IPS-18c (cell line): Measurements from ENCODE around the gene SOX8.
"Not testable (repeated sequence)": the region's sequence is repeated elsewhere in the genome, so short reads cannot be mapped to it uniquely, and the experiment has no call there.

Source experiments
- H3K4me3 ChIP-seq: 2 replicates; pipeline ENCODE4 v1.7.0; 2013; ENCODE audit warnings: low read depth, mild to moderate bottlenecking, low read length, moderate library complexity; ENCODE audit not compliant: insufficient read depth
- H3K9me3 ChIP-seq: one replicate; pipeline ENCODE4 v1.6.1; 2013; ENCODE audit warnings: mild to moderate bottlenecking, low read length, moderate library complexity; ENCODE audit not compliant: control insufficient read depth, insufficient read depth

The SOX8 gene

DNA sequence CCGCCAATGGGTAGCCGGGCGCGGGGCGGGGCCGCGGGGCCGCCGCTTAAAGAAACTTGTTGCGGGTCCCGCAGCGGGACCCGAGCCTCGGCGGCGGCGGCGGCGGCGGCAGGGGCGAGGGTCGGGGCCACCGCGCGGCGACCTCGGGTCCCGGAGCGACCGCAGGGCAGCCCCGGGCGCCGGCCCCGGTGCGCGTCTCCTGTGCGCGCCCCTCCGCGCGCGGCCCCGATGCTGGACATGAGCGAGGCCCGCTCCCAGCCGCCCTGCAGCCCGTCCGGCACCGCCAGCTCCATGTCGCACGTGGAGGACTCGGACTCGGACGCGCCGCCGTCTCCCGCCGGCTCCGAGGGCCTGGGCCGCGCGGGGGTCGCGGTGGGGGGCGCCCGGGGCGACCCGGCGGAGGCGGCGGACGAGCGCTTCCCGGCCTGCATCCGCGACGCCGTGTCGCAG lies at the start of gene SOX8:
TSS of gene SOX8 (plus strand) at position 76 of the 450 bp plus-strand sequence. CDS start at position 229, 153 bp downstream.
- Histone ChIP-seq H3K4me3 (peak within 1 kb of the TSS; percentile 66), H3K9me3 (peaks cover 2% of the 10 kb centered on the region)

- H3K9me3 ChIP-seq, result peaks cover under 1% of the 10 kb centered on the region
Observed at GRCh38 chr16:932831-933330, 48.7 kb upstream of the SOX8 start.

DNA sequence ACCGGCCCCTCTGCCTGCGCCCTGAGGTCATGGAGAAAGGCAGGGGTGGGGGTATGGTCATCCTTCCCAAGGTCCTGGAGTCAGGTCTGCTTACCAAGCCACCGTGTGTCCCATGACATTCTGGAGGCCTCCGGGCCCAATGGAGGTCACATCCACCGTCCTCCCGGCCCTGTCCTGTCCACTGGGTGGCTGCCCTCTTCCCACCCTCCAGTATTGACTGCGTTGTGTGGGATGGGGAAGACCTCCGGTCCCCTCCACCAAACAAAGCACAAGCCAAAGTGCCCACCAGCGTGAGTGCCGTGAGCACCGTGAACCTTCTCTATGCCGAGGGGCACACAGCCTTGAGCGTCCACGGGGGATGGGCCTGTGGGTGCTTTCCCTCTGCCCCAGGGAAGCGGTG lies 48.0 kb upstream of the SOX8 start:
- H3K4me3 ChIP-seq, result no peak overlapping the region
- peaks cover 3% of the 10 kb centered on the region for H3K9me3 ChIP-seq

More at GRCh38 chr16:932831-933330, 48.7 kb upstream of the SOX8 start:
- H3K4me3 ChIP-seq, result no peak overlapping the region

- H3K4me3 ChIP-seq, result no peak overlapping the region
- H3K9me3 ChIP-seq, result peaks cover 3% of the 10 kb centered on the region
Observed at GRCh38 chr16:934178-934577, 47.4 kb upstream of the SOX8 start.

DNA sequence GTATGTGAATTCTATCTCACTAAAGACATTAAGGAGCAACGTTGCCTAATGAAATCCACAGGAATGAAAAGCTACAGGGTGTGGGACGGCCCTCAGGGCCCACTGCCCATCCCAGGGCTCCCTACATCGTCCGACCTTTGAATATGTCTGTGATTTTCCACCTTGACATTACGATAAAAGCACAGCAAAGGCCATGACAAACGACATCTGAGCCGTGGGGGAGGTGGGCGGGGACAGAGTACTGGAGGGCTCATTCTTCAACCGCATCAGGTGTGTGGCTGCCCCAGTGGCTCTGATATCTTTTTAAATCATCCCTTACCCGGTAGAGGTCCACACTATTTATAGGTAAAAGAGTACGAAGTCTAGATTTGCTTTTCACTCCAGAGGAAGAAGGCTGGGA lies 45.9 kb upstream of the SOX8 start:
- H3K4me3 ChIP-seq, result no peak overlapping the region
- H3K9me3 ChIP-seq, result peaks cover 3% of the 10 kb centered on the region

- Histone ChIP-seq H3K4me3 (no peak overlapping the region), H3K9me3 (peaks cover 3% of the 10 kb centered on the region)
Observed at GRCh38 chr16:937311-937710, 44.3 kb upstream of the SOX8 start.

GRCh38 chr16:937723-938122 lies 43.8 kb upstream of the SOX8 start:
- no peak overlapping the region for H3K4me3 ChIP-seq
- H3K9me3 ChIP-seq, result peaks cover 6% of the 10 kb centered on the region

DNA sequence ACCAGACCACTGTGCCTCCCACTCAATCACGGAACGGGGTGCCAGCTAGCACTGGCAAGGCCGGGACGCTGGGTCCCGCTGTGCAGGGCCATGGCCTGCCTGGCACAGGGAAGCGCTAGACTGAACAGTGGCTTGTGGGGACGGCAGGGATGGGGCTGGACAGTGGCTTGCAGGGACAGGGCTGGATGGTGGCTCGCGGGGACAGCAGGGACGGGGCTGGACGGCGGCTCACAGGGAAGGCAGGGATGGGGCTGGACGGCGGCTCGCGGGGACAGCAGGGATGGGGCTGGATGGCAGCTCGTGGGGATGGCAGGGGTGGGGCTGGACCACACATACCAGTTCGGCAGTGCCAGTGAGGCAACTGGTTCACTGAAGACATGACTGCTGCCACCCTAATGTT lies 43.4 kb upstream of the SOX8 start:
- Histone ChIP-seq H3K4me3 (no peak overlapping the region), H3K9me3 (peaks cover 7% of the 10 kb centered on the region)

DNA sequence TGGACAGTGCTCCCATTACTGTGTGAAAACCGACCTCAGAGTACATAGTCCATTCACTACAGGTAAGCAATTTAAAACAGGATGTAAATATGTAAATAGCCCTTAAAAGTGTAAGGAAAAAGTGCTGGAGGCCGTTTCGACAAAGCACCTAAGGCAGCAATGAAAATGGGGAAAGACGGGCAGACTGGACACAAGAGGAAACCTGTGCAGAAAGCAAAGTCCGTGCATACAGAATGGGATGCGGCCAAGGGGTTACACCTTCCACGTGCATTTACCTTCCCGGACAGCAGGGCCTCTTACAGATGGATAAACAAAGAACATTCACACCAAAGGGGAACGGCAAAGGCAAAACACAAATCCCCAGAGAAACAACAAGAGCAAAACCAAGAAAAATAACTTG lies 42.8 kb upstream of the SOX8 start:
- Histone ChIP-seq H3K9me3 (peaks cover 7% of the 10 kb centered on the region), H3K4me3 (no peak overlapping the region)

GRCh38 chr16:939311-939710 lies 42.3 kb upstream of the SOX8 start:
- Histone ChIP-seq H3K9me3 (peaks cover 7% of the 10 kb centered on the region), H3K4me3 (no peak overlapping the region)

DNA sequence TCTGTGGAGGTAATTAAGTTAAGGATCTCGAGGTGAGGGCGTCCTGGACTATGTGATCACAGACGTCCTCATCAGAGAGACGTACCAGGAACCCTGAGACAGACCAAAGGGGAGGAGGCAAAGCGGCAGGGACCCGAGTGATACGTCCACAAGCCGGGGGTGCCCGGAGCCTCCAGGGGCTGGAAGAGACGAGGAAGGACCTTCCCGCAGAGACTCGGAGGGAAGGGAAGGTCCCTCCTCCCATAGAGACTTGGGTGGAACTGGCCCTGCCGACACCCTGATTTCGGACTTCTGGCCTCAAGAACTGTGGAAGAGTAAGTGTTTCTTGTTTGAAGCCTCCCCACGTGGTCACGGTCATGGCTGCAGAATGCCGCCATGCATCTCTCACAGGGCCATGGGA lies 41.6 kb upstream of the SOX8 start:
- no peak overlapping the region for H3K4me3 ChIP-seq
- H3K9me3 ChIP-seq, result peaks cover 7% of the 10 kb centered on the region

GRCh38 chr16:942436-943060 lies 39.0 kb upstream of the SOX8 start:
- H3K4me3 ChIP-seq, result no peak overlapping the region

GRCh38 chr16:943971-944370 lies 37.6 kb upstream of the SOX8 start:
- Histone ChIP-seq H3K9me3 (peaks cover 3% of the 10 kb centered on the region), H3K4me3 (no peak overlapping the region)

More at GRCh38 chr16:942436-943060, 39.0 kb upstream of the SOX8 start:
- H3K9me3 ChIP-seq, result peaks cover 7% of the 10 kb centered on the region

DNA sequence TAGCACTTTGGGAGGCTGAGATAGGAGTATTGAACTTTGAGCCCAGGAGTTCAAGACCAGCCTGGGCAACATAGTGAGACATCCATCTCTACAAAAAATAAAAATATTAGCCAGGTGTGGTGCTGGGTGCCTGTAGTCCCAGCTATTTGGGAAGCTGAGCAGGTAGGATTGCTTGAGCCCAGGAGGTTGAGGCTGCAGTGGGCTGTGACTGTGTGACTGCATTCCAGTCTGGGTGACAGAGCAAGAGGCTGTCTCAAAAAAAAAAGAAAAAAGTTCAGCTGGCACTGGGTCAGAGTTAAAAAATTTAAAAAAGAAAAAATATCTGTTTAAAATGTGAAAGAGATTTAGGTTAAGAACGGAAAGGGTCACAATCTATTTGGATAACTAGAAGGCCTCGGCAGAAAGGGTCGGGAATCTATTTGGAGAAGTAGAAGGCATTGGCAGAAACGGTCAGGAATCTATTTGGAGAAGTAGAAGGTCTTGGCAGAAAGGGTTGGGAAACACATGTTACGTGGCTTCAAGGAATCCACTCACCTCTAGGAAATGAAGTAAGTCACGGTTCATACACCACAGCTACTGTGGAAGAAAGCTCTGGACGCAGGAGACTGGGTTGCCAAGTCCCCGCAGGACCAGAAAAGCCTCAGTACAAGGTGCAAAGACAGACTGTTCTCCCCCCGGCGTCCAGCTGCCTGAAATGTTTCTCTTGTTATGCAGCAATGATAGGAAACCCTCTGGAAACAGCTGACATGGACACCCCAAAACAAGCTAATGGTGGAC lies 36.1 kb upstream of the SOX8 start:
- Histone ChIP-seq H3K4me3 (no peak overlapping the region), H3K9me3 (peaks cover 3% of the 10 kb centered on the region)

GRCh38 chr16:946048-946395 lies 35.5 kb upstream of the SOX8 start:
- H3K4me3 ChIP-seq, result no peak overlapping the region
- peaks cover 3% of the 10 kb centered on the region for H3K9me3 ChIP-seq

DNA sequence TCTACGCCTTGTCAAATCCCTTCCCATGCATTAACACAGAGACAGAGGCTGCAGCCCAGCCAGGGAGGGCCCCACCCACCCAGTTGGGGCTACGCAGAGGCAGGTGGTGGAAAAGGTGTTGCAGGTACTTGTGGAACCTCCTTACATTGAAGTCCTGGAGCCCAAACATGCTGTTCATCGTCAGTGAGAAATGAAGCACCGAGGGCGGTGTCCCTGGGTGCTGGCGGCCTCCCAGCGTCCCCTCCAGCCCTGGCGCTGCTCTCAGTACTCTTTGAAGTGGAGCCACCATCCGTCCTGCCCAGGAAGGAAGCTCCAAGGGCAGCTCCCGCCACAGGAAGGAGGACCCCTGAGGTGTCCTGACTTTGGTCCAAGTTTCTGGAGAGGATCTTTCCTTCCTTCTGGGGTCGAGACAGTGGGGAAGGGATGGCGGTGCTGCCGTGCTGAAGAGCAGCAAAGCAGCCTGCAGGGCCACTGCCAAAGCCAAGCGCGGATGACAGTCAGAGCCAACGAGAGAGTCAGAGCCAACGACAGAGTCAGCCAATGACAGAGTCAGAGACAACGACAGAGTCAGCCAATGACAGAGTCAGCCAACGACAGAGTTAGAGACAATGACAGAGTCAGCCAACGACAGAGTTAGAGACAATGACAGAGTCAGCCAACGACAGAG lies 34.2 kb upstream of the SOX8 start:
- peaks cover 3% of the 10 kb centered on the region for H3K9me3 ChIP-seq
- H3K4me3 ChIP-seq, result no peak overlapping the region

DNA sequence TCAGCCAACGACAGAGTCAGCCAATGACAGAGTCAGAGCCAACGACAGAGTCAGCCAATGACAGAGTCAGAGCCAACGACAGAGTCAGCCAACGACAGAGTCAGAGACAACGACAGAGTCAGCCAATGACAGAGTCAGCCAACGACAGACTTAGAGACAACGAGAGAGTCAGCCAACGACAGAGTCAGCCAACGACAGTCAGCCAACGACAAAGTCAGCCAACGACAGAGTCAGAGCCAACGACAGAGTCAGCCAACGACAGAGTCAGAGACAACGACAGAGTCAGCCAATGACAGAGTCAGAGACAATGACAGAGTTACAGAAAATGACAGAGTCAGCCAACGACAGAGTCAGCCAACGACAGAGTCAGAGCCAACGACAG lies 33.7 kb upstream of the SOX8 start:
- not testable (repeated sequence) for H3K4me3 ChIP-seq, H3K9me3 ChIP-seq

GRCh38 chr16:948767-949166 lies 32.8 kb upstream of the SOX8 start:
- not testable (repeated sequence) for H3K9me3 ChIP-seq, H3K4me3 ChIP-seq
